Occipital lobe (tissue), 2 donors: Measurements from ENCODE around the gene RPGRIP1. TPM values are rescaled to one million over a fixed set of nuclear protein-coding genes. Genes with fewer than 3 reads are reported as not detected.
"Not testable (repeated sequence)": the region's sequence is repeated elsewhere in the genome, so short reads cannot be mapped to it uniquely, and the experiment has no call there.

Experiments
- DNase-seq: peaks from one replicate; lab custom pipeline; 2025; lab: John Stamatoyannopoulos, UW
- total RNA-seq: library from RNA; depleted of rRNA; stranded (reverse); fragments of >200 nt; gene quantifications from one replicate; pipeline ENCODE4 v1.2.3, GENCODE V29; 2014

RPGRIP1 gene
- 0.16 TPM for total RNA-seq

GRCh38 chr14:21279783-21280182 lies at the start of gene RPGRIP1:
Gene RPGRIP1 (plus strand): TSS chr14:21280083. CDS start chr14:21287977, 7,894 bp downstream.
- DNase-seq = no peak

- DNase-seq = no peak
Measured at GRCh38 chr14:21231020-21231652, 48.7 kb upstream of the RPGRIP1 start.

GRCh38 chr14:21233457-21234076 lies 46.3 kb upstream of the RPGRIP1 start:
- no peak for DNase-seq

- DNase-seq = no peak
Measured at GRCh38 chr14:21234112-21234511, 45.8 kb upstream of the RPGRIP1 start.

GRCh38 chr14:21236948-21237797 lies 42.7 kb upstream of the RPGRIP1 start:
- no peak for DNase-seq

- DNase-seq = no peak
Measured at GRCh38 chr14:21238823-21239518, 40.9 kb upstream of the RPGRIP1 start.

- no peak for DNase-seq
Measured at GRCh38 chr14:21240417-21240816, 39.5 kb upstream of the RPGRIP1 start.

- DNase-seq = no peak
Measured at GRCh38 chr14:21241218-21241819, 38.6 kb upstream of the RPGRIP1 start.

GRCh38 chr14:21244544-21244943 lies 35.3 kb upstream of the RPGRIP1 start:
- DNase-seq = no peak

- DNase-seq = no peak
Measured at GRCh38 chr14:21245813-21246212, 34.1 kb upstream of the RPGRIP1 start.

GRCh38 chr14:21248338-21248737 lies 31.5 kb upstream of the RPGRIP1 start:
- no peak for DNase-seq

- no peak for DNase-seq
Measured at GRCh38 chr14:21248739-21249411, 31.0 kb upstream of the RPGRIP1 start.

- DNase-seq = no peak
Measured at GRCh38 chr14:21251215-21251614, 28.7 kb upstream of the RPGRIP1 start.

GRCh38 chr14:21252149-21252548 lies 27.7 kb upstream of the RPGRIP1 start:
- DNase-seq = no peak

GRCh38 chr14:21255385-21256101 lies 24.3 kb upstream of the RPGRIP1 start:
- no peak for DNase-seq

- not testable (repeated sequence) for DNase-seq
Measured at GRCh38 chr14:21256102-21256447, 23.8 kb upstream of the RPGRIP1 start.

GRCh38 chr14:21256539-21257393 lies 23.1 kb upstream of the RPGRIP1 start:
- DNase-seq = no peak

- no peak for DNase-seq
Measured at GRCh38 chr14:21257394-21257909, 22.4 kb upstream of the RPGRIP1 start.
